ENCODE measurements around the gene EHMT1. TPM values are rescaled to one million over a fixed set of nuclear protein-coding genes. Genes with fewer than 3 reads are reported as not detected.

Gene EHMT1
- total RNA-seq, 1 donor from 2014 or later = 162 TPM

GRCh38 chr9:137697193-137697592, 78.4 kb downstream of the EHMT1 start:
- DNase-seq = no peak
- peaks cover 13% of the 10 kb centered on the region for H3K4me1 Mint-ChIP-seq (ENCODE audit: low read depth, unreplicated experiment)
- H3K4me3 Mint-ChIP-seq (ENCODE audit: unreplicated experiment) = no peak overlapping the region
- no peaks in the 10 kb centered on the region for H3K36me3 Mint-ChIP-seq (ENCODE audit: unreplicated experiment)
- H3K9me3 Mint-ChIP-seq (ENCODE audit: unreplicated experiment) = peaks cover 2% of the 10 kb centered on the region
- H3K27me3 Mint-ChIP-seq (ENCODE audit: unreplicated experiment) = no peaks in the 10 kb centered on the region
- no peak for TF ChIP-seq CTCF (IDR thresholded peaks at IDR 0.05; ENCODE audit: partially characterized antibody, unreplicated experiment)
- no peak overlapping the region for H3K27ac Mint-ChIP-seq (ENCODE audit: unreplicated experiment)

- Mint-ChIP-seq H3K36me3 (ENCODE audit: unreplicated experiment) (no peaks in the 10 kb centered on the region), H3K27ac (ENCODE audit: unreplicated experiment) (no peak overlapping the region), H3K4me1 (ENCODE audit: low read depth, unreplicated experiment) (peaks cover 13% of the 10 kb centered on the region), H3K4me3 (ENCODE audit: unreplicated experiment) (no peak overlapping the region), H3K27me3 (ENCODE audit: unreplicated experiment) (no peaks in the 10 kb centered on the region), H3K9me3 (ENCODE audit: unreplicated experiment) (peaks cover 2% of the 10 kb centered on the region)
- no peak for TF ChIP-seq CTCF (IDR thresholded peaks at IDR 0.05; ENCODE audit: partially characterized antibody, unreplicated experiment)
- DNase-seq = no peak
Measured at GRCh38 chr9:137697832-137698231, 79.0 kb downstream of the EHMT1 start.

GRCh38 chr9:137700911-137701310, 82.1 kb downstream of the EHMT1 start:
- peaks cover 9% of the 10 kb centered on the region for H3K36me3 Mint-ChIP-seq (ENCODE audit: unreplicated experiment)
- no peak for DNase-seq
- peaks cover 7% of the 10 kb centered on the region for H3K27me3 Mint-ChIP-seq (ENCODE audit: unreplicated experiment)
- no peak overlapping the region for H3K27ac Mint-ChIP-seq (ENCODE audit: unreplicated experiment)
- H3K9me3 Mint-ChIP-seq (ENCODE audit: unreplicated experiment) = peaks cover 9% of the 10 kb centered on the region
- peaks cover 14% of the 10 kb centered on the region for H3K4me1 Mint-ChIP-seq (ENCODE audit: low read depth, unreplicated experiment)
- TF ChIP-seq CTCF (IDR thresholded peaks at IDR 0.05; ENCODE audit: partially characterized antibody, unreplicated experiment) = no peak
- no peak overlapping the region for H3K4me3 Mint-ChIP-seq (ENCODE audit: unreplicated experiment)

GRCh38 chr9:137702615-137703379, 84.0 kb downstream of the EHMT1 start:
- Mint-ChIP-seq H3K4me3 (ENCODE audit: unreplicated experiment) (no peak overlapping the region), H3K27me3 (ENCODE audit: unreplicated experiment) (peaks cover 7% of the 10 kb centered on the region), H3K27ac (ENCODE audit: unreplicated experiment) (no peak overlapping the region), H3K4me1 (ENCODE audit: low read depth, unreplicated experiment) (peaks cover 11% of the 10 kb centered on the region), H3K9me3 (ENCODE audit: unreplicated experiment) (peaks cover 9% of the 10 kb centered on the region), H3K36me3 (ENCODE audit: unreplicated experiment) (peaks cover 9% of the 10 kb centered on the region)
- no peak for DNase-seq
- TF ChIP-seq CTCF (IDR thresholded peaks at IDR 0.05; ENCODE audit: partially characterized antibody, unreplicated experiment) = no peak

- Mint-ChIP-seq H3K4me1 (ENCODE audit: low read depth, unreplicated experiment) (peaks cover 14% of the 10 kb centered on the region), H3K27ac (ENCODE audit: unreplicated experiment) (no peak overlapping the region), H3K27me3 (ENCODE audit: unreplicated experiment) (peaks cover 7% of the 10 kb centered on the region), H3K4me3 (ENCODE audit: unreplicated experiment) (no peak overlapping the region), H3K36me3 (ENCODE audit: unreplicated experiment) (peaks cover 9% of the 10 kb centered on the region), H3K9me3 (ENCODE audit: unreplicated experiment) (peaks cover 11% of the 10 kb centered on the region)
- TF ChIP-seq CTCF (IDR thresholded peaks at IDR 0.05; ENCODE audit: partially characterized antibody, unreplicated experiment) = no peak
- DNase-seq = no peak
Measured at GRCh38 chr9:137703842-137704508, 85.2 kb downstream of the EHMT1 start.
